ENCODE results near the gene CSNK1G1. TPM values are rescaled to one million over a fixed set of nuclear protein-coding genes. Genes with fewer than 3 reads are reported as not detected.
"Not testable (repeated sequence)": the region's sequence is repeated elsewhere in the genome, so short reads cannot be mapped to it uniquely, and the experiment has no call there.

Gene CSNK1G1
- total RNA-seq, 2 experiments from 2014 or later, result 16.7 to 20.4 TPM

- Mint-ChIP-seq H3K27ac (peak within 1 kb of the TSS; percentile 91), H3K4me3 (peak within 1 kb of the TSS; percentile 90), H3K9me3 (no peaks in the 10 kb centered on the region), H3K4me1 (ENCODE audit: low read depth) (peaks cover 12% of the 10 kb centered on the region), H3K36me3 (ENCODE audit: low read depth) (peaks cover 16% of the 10 kb centered on the region), H3K27me3 (no peaks in the 10 kb centered on the region)
- intact Hi-C loops (cut with micrococcal nuclease), result no loop called here
- DNase-seq (peak; percentile 99), ATAC-seq (peak; percentile 100)
- ChIA-PET CTCF (interaction anchor here (1.1 kb wide), 1 partner anchor 29 kb away, joined by 3 read pairs; no protein-coding TSS in a partner anchor), POLR2A (interaction anchor here (0.8 to 2.1 kb wide), 3 partner anchors 12 to 79 kb away, joined by 3 to 6 read pairs (median 3); no protein-coding TSS in a partner anchor)
- TF ChIP-seq, protein P1, sequence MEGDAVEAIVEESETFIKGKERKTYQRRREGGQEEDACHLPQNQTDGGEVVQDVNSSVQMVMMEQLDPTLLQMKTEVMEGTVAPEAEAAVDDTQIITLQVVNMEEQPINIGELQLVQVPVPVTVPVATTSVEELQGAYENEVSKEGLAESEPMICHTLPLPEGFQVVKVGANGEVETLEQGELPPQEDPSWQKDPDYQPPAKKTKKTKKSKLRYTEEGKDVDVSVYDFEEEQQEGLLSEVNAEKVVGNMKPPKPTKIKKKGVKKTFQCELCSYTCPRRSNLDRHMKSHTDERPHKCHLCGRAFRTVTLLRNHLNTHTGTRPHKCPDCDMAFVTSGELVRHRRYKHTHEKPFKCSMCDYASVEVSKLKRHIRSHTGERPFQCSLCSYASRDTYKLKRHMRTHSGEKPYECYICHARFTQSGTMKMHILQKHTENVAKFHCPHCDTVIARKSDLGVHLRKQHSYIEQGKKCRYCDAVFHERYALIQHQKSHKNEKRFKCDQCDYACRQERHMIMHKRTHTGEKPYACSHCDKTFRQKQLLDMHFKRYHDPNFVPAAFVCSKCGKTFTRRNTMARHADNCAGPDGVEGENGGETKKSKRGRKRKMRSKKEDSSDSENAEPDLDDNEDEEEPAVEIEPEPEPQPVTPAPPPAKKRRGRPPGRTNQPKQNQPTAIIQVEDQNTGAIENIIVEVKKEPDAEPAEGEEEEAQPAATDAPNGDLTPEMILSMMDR (IDR thresholded peaks at IDR 0.05), result no peak
These were observed 25.2 kb upstream of the CSNK1G1 start, which contains the start of gene PCLAF for GRCh38 chr15:64381000-64381751. PCLAF (minus strand) TSS chr15:64381441; CDS start chr15:64381371, 70 bp downstream.

DNA sequence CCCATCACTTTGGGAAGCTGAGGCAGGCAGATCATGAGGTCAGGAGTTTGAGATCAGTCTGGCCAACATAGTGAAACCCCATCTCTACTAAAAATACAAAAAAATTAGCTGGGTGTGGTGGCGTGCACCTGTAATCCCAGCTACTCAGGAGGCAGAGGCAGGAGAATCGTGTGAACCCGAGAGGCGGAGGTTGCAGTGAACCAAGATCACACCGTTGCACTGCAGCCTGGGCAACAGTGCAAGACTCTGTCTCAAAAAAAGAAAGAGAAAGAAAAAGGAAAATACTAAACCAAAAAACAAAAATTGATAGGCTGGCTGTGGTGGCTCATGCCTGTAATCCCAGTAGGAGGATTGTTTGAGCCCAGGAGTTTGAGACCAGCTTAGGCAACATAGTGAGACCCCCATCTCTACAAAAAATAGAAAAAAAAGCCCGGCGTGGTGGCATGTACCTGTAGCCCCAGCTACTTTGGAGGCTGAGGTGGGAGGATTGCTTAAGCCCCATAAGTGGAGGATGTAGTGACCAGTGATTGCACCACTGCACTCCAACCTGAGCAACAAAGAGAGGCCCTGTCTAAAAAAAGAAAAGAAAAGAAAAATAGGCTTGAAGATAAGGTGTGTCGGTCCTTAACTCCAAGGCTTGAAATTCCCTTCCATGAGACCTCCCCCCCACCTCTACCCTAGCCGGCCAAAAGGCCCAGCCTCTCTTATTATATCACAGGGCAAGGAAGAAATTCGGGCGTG is 24.3 kb upstream of the CSNK1G1 start:
- ChIA-PET POLR2A (interaction anchor here (0.7 to 2.1 kb wide), 4 partner anchors 11 to 217 kb away, joined by 3 to 6 read pairs (median 3); partner anchors contain the start of gene PPIB), CTCF (interaction anchor here (0.7 to 1.1 kb wide), 2 partner anchors 28 to 915 kb away, joined by 3 read pairs; no protein-coding TSS in a partner anchor)
- ATAC-seq; H3K27me3 Mint-ChIP-seq; H3K9me3 Mint-ChIP-seq; DNase-seq; intact Hi-C loops (cut with micrococcal nuclease): not testable (repeated sequence)
- Mint-ChIP-seq H3K4me3 (peak overlapping the region; percentile 90), H3K4me1 (ENCODE audit: low read depth) (peaks cover 12% of the 10 kb centered on the region), H3K27ac (peak overlapping the region; percentile 91), H3K36me3 (ENCODE audit: low read depth) (peaks cover 23% of the 10 kb centered on the region)

- ChIA-PET CTCF (interaction anchor here (0.7 kb wide), 1 partner anchor 916 kb away, joined by 3 read pairs; no protein-coding TSS in a partner anchor), POLR2A (interaction anchor here (0.7 to 1.2 kb wide), 3 partner anchors 9 to 80 kb away, joined by 3 read pairs; no protein-coding TSS in a partner anchor)
- no peak overlapping the region for H3K27ac Mint-ChIP-seq
- DNase-seq, result no peak
- H3K4me1 Mint-ChIP-seq (ENCODE audit: low read depth), result peaks cover 12% of the 10 kb centered on the region
- no peaks in the 10 kb centered on the region for H3K27me3 Mint-ChIP-seq
- peaks cover 25% of the 10 kb centered on the region for H3K36me3 Mint-ChIP-seq (ENCODE audit: low read depth)
- peak overlapping the region; percentile 90 for H3K4me3 Mint-ChIP-seq
- intact Hi-C loops (cut with micrococcal nuclease), result no loop called here
- ATAC-seq, result no peak
- H3K9me3 Mint-ChIP-seq, result no peaks in the 10 kb centered on the region
- TF ChIP-seq, protein P1 (IDR thresholded peaks at IDR 0.05), result no peak
These were observed 23.4 kb upstream of the CSNK1G1 start for GRCh38 chr15:64379216-64379960.

DNA sequence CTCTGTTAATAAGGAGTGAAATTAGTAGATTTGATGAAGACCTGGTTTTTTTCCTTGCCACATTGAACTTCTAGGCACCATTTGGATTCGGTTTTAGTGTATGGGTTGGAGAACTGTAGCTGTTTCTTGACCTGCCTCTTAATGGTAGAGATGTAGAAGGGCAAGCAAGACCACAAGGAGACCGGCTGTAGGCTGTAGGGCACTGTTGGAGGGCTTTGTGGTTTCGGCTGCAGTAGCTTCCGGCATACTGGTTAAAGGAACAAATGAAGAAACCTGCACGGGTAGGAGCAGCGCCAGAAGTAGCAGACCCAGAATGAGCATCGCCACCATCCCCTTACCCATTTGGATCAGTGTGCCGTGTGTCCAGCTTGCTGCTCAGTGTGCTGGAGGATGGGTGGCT is 17.4 kb upstream of the CSNK1G1 start:
- TF ChIP-seq, protein P1 (IDR thresholded peaks at IDR 0.05), result no peak
- no peaks in the 10 kb centered on the region for H3K9me3 Mint-ChIP-seq
- H3K4me3 Mint-ChIP-seq, result no peak overlapping the region
- DNase-seq (no peak), ATAC-seq (no peak)
- no peak overlapping the region for H3K27ac Mint-ChIP-seq
- intact Hi-C loops (cut with micrococcal nuclease), result no loop called here
- ChIA-PET CTCF (no interaction called here), POLR2A (no interaction called here)
- peaks cover 5% of the 10 kb centered on the region for H3K4me1 Mint-ChIP-seq (ENCODE audit: low read depth)
- H3K27me3 Mint-ChIP-seq, result no peaks in the 10 kb centered on the region
- peaks cover 31% of the 10 kb centered on the region for H3K36me3 Mint-ChIP-seq (ENCODE audit: low read depth)

- H3K4me3 Mint-ChIP-seq; intact Hi-C loops (cut with micrococcal nuclease); H3K27me3 Mint-ChIP-seq; H3K4me1 Mint-ChIP-seq (ENCODE audit: low read depth); H3K9me3 Mint-ChIP-seq; ATAC-seq; CTCF ChIA-PET; H3K27ac Mint-ChIP-seq; DNase-seq: not testable (repeated sequence)
- H3K36me3 Mint-ChIP-seq (ENCODE audit: low read depth), result peaks cover 34% of the 10 kb centered on the region
- POLR2A ChIA-PET, result interaction anchor here (0.7 to 1.1 kb wide), 2 partner anchors 15 to 16 kb away, joined by 3 read pairs; partner anchors contain the start of genes CSNK1G1 and TRIP4
These were observed 15.4 kb upstream of the CSNK1G1 start for GRCh38 chr15:64371383-64371782.

Data from activated CD8-positive, alpha-beta T cell treated with anti-CD3 and anti-CD28 coated beads for 36 hours (primary cell).